Osteoblast (primary cell): ENCODE data around the gene SMIM43. TPM values are rescaled to one million over a fixed set of nuclear protein-coding genes. Genes with fewer than 3 reads are reported as not detected.

ENCODE experiments used
- DNase-seq: peaks from one replicate; pipeline ENCODE4 v3.0.0; 2011; ENCODE audit warnings: low spot score, mixed read lengths; ENCODE audit not compliant: insufficient read length; ENCODE audit errors: missing footprints
- H2AFZ ChIP-seq: 2 replicates; pipeline ENCODE4 v1.6.0; 2011; ENCODE audit warnings: mild to moderate bottlenecking, low read length
- H3K27ac ChIP-seq: 2 replicates; pipeline ENCODE4 v1.5.1; 2011; ENCODE audit warnings: mild to moderate bottlenecking, low read depth, low read length, moderate library complexity
- H3K27me3 ChIP-seq: 2 replicates; pipeline ENCODE4 v1.6.0; 2012; ENCODE audit warnings: mild to moderate bottlenecking, control low read depth, inconsistent platforms, low read length, moderate library complexity; ENCODE audit not compliant: insufficient read depth
- H3K36me3 ChIP-seq: 2 replicates; pipeline ENCODE4 v1.5.1; 2011; ENCODE audit warnings: mild to moderate bottlenecking, low read length, control low read depth, moderate library complexity; ENCODE audit not compliant: insufficient read depth
- H3K4me1 ChIP-seq: 2 replicates; pipeline ENCODE4 v1.5.1; 2011; ENCODE audit warnings: mild to moderate bottlenecking, low read length, control low read depth, moderate library complexity; ENCODE audit not compliant: insufficient read depth
- H3K4me2 ChIP-seq: 2 replicates; pipeline ENCODE4 v1.6.0; 2011; ENCODE audit warnings: mild to moderate bottlenecking, low read length; ENCODE audit not compliant: insufficient read depth
- H3K4me3 ChIP-seq: fragments of 200-600 bp; sonication (generic); 3 replicates; pipeline ENCODE4 v1.5.1; 2012; ENCODE audit warnings: mild to moderate bottlenecking, low read length, inconsistent platforms; ENCODE audit not compliant: insufficient read depth
- H3K79me2 ChIP-seq: 2 replicates; pipeline ENCODE4 v1.6.0; 2012; ENCODE audit warnings: mild to moderate bottlenecking, low read length, control low read depth, inconsistent platforms; ENCODE audit not compliant: insufficient read depth
- H3K9me3 ChIP-seq: 2 replicates; pipeline ENCODE4 v1.5.1; 2011; ENCODE audit warnings: low read depth, low read length, control low read depth
- H4K20me1 ChIP-seq: 2 replicates; pipeline ENCODE4 v1.6.0; 2012; ENCODE audit warnings: mild to moderate bottlenecking, low read length, control low read depth; ENCODE audit not compliant: insufficient read depth
- CTCF ChIP-seq: IDR thresholded peaks from 2 replicates; pipeline ENCODE4 v1.5.1; 2011; ENCODE audit warnings: mild to moderate bottlenecking, low read depth, low read length, moderate library complexity; ENCODE audit errors: extremely low read depth
- total RNA-seq: library from RNA; depleted of rRNA; stranded (reverse); fragments of >200 nt; gene quantifications from 2 replicates; pipeline ENCODE4 v1.2.3, GENCODE V29; 2012

The SMIM43 gene
- total RNA-seq, 1 donor: 0.72 TPM

- H3K27me3 ChIP-seq: no peaks in the 10 kb centered on the region
- no peak for DNase-seq
- no peak overlapping the region for H3K4me2 ChIP-seq
- TF ChIP-seq CTCF: no peak
- H3K79me2 ChIP-seq: peaks cover 27% of the 10 kb centered on the region
- H3K36me3 ChIP-seq: peaks cover 19% of the 10 kb centered on the region
- H3K4me3 ChIP-seq: no peak overlapping the region
- peaks cover 19% of the 10 kb centered on the region for H3K4me1 ChIP-seq
- H3K27ac ChIP-seq: no peak overlapping the region
- H3K9me3 ChIP-seq: no peaks in the 10 kb centered on the region
- H2AFZ ChIP-seq: peak overlapping the region; percentile 58
- no peaks in the 10 kb centered on the region for H4K20me1 ChIP-seq
These were observed 34.4 kb upstream of the SMIM43 start for GRCh38 chr4:121799208-121799823.

GRCh38 chr4:121796283-121796682 lies 31.3 kb upstream of the SMIM43 start:
- TF ChIP-seq CTCF: no peak
- H3K4me3 ChIP-seq: no peak overlapping the region
- peaks cover 21% of the 10 kb centered on the region for H3K4me1 ChIP-seq
- H3K27ac ChIP-seq: no peak overlapping the region
- H3K9me3 ChIP-seq: no peaks in the 10 kb centered on the region
- H3K36me3 ChIP-seq: no peaks in the 10 kb centered on the region
- H3K79me2 ChIP-seq: peaks cover 1% of the 10 kb centered on the region
- no peak overlapping the region for H3K4me2 ChIP-seq
- H2AFZ ChIP-seq: peak overlapping the region; percentile 48
- H3K27me3 ChIP-seq: no peaks in the 10 kb centered on the region
- peak; percentile 27 for DNase-seq
- H4K20me1 ChIP-seq: no peaks in the 10 kb centered on the region

- Histone ChIP-seq H3K4me1 (peaks cover 28% of the 10 kb centered on the region), H3K27me3 (no peaks in the 10 kb centered on the region), H3K36me3 (no peaks in the 10 kb centered on the region), H3K4me2 (no peak overlapping the region), H3K9me3 (no peaks in the 10 kb centered on the region), H3K4me3 (no peak overlapping the region), H2AFZ (no peak overlapping the region), H3K27ac (no peak overlapping the region), H3K79me2 (no peaks in the 10 kb centered on the region), H4K20me1 (no peaks in the 10 kb centered on the region)
- TF ChIP-seq CTCF: no peak
- DNase-seq: peak; percentile 29
These were observed 29.7 kb upstream of the SMIM43 start for GRCh38 chr4:121794505-121795188.

GRCh38 chr4:121792966-121793365 lies 28.0 kb upstream of the SMIM43 start:
- no peaks in the 10 kb centered on the region for H3K79me2 ChIP-seq
- no peaks in the 10 kb centered on the region for H3K9me3 ChIP-seq
- H3K27me3 ChIP-seq: no peaks in the 10 kb centered on the region
- H3K4me3 ChIP-seq: no peak overlapping the region
- H3K27ac ChIP-seq: no peak overlapping the region
- DNase-seq: no peak
- no peaks in the 10 kb centered on the region for H4K20me1 ChIP-seq
- H3K36me3 ChIP-seq: no peaks in the 10 kb centered on the region
- no peak for TF ChIP-seq CTCF
- no peak overlapping the region for H2AFZ ChIP-seq
- peaks cover 45% of the 10 kb centered on the region for H3K4me1 ChIP-seq
- no peak overlapping the region for H3K4me2 ChIP-seq
